H1 (cell line): ENCODE measurements around the gene KLHDC7A. TPM values are rescaled to one million over a fixed set of nuclear protein-coding genes. Genes with fewer than 3 reads are reported as not detected.

ENCODE experiments used
- ATF2 ChIP-seq: IDR thresholded peaks from 2 replicates; pipeline ENCODE4 v1.6.1; 2012; ENCODE audit warnings: low read length, inconsistent platforms
- GTF2F1 ChIP-seq: IDR thresholded peaks from 2 replicates; pipeline ENCODE4 v1.6.1; 2012; ENCODE audit warnings: low read depth, low read length, improper control_type of control experiment, borderline replicate concordance
- JUND ChIP-seq: IDR thresholded peaks from 2 replicates; pipeline ENCODE4 v1.6.1; 2011; ENCODE audit warnings: mild to moderate bottlenecking, improper control_type of control experiment, low read length
- RFX5 ChIP-seq: IDR thresholded peaks from 2 replicates; pipeline ENCODE4 v1.6.1; 2011; ENCODE audit warnings: low read depth, low read length, improper control_type of control experiment, borderline replicate concordance
- SIX5 ChIP-seq: IDR thresholded peaks from 2 replicates; pipeline ENCODE4 v1.6.1; 2011; ENCODE audit warnings: mild to moderate bottlenecking, low read depth, low read length
- SP1 ChIP-seq: IDR thresholded peaks from 2 replicates; pipeline ENCODE4 v1.6.1; 2011; ENCODE audit warnings: low read depth, low read length
- TAF1 ChIP-seq: IDR thresholded peaks from 2 replicates; pipeline ENCODE4 v1.6.1; 2011; ENCODE audit warnings: mild to moderate bottlenecking, low read depth, low read length
- polyA plus RNA-seq, 7 experiments: library from polyadenylated mRNA; depleted of rRNA in 3 of 7; stranded (reverse) in 5 of 7; unstranded in 2 of 7; fragments of >200 nt in 5 of 7; fragments of 200-250 nt in 2 of 7; gene quantifications; 1 replicate in 5 of 7; 2 replicates in 1 of 7; 4 replicates in 1 of 7; pipeline versions ENCODE4 v1.2.1 to v1.2.3, GENCODE V29; 2011 to 2013; ENCODE audit warnings: missing spikeins in 2 of 7, mixed read lengths in 2 of 7
- total RNA-seq: library from RNA; stranded (reverse); fragmentation: NEBNext Ultra II Directional; extraction: Animal tissue kit (Norgen Biotek cat#: 25700); gene quantifications from 2 replicates; pipeline ENCODE4 v1.2.1, GENCODE V29; 2021

The KLHDC7A gene
- total and polyA plus RNA-seq, 2 of the 8 experiments (the other 6 are each of a cell fraction or from before 2014, with no cell fraction given): 3.9 to 18.9 TPM

- TF ChIP-seq ATF2 (no peak), SP1 (no peak), JUND (no peak), SIX5 (no peak), RFX5 (no peak), GTF2F1 (no peak), TAF1 (no peak)
- TF ChIP-seq, all 59 proteins: peak for 0
Observed at GRCh38 chr1:18531503-18531845, 50.7 kb downstream of the KLHDC7A start (continued).
